Left lobe of liver (tissue), 2 donors: ENCODE data around the gene RSU1. TPM values are rescaled to one million over a fixed set of nuclear protein-coding genes. Genes with fewer than 3 reads are reported as not detected.

ENCODE experiments used
- ATAC-seq: fragments of 200-7000 bp; cut with Tn5 transposase; one replicate; pipeline ENCODE4 v1.9.1; 2020; ENCODE audit warnings: mild to moderate bottlenecking, moderate library complexity
- DNase-seq: peaks from one replicate; pipeline ENCODE4 v3.0.0-alpha.2; 2020; ENCODE audit warnings: low spot score
- total RNA-seq: library from RNA; stranded (reverse); gene quantifications from one replicate; pipeline ENCODE4 v1.2.1, GENCODE V29; 2021
- donor health status: DM: no; HTN: no; CAD: no; lungs with moderate emphysema.
- donor health status: DM: no; HTN: yes; CAD: no.

Gene RSU1
- total RNA-seq, 1 donor from 2014 or later = 22.6 TPM

GRCh38 chr10:16822726-16823360, 5.6 kb upstream of the RSU1 start:
- DNase-seq (no peak), ATAC-seq (no peak)

GRCh38 chr10:16822027-16822426, 4.8 kb upstream of the RSU1 start:
- no peak for DNase-seq

GRCh38 chr10:16820421-16820820, 3.2 kb upstream of the RSU1 start:
- no peak for DNase-seq
- no peak for ATAC-seq

More at GRCh38 chr10:16822027-16822426, 4.8 kb upstream of the RSU1 start:
- ATAC-seq = no peak

GRCh38 chr10:16820018-16820417, 2.8 kb upstream of the RSU1 start:
- no peak for DNase-seq

GRCh38 chr10:16819436-16819835, 2.2 kb upstream of the RSU1 start:
- DNase-seq (no peak), ATAC-seq (no peak)

More at GRCh38 chr10:16820018-16820417, 2.8 kb upstream of the RSU1 start:
- ATAC-seq = no peak

DNA sequence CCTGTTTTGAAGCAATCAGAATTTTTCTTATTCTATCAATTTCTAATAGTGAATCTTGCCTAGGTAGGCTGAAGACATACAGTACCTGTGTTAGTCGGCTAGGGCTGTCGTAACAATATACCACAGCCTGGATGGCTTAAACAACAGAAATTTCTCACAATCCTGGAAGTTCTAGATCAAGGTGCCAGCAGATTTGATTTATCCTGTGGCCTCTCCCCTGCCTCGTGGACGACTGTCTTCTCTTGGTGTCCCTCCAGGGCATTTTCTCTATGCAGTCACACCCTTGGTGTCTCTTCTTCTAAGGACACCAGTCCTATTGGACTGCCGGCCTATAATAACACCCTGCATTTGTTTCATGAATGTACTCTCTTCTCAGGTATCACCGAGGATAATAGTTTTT, 1.8 kb upstream of the RSU1 start:
- ATAC-seq (no peak), DNase-seq (no peak)

DNA sequence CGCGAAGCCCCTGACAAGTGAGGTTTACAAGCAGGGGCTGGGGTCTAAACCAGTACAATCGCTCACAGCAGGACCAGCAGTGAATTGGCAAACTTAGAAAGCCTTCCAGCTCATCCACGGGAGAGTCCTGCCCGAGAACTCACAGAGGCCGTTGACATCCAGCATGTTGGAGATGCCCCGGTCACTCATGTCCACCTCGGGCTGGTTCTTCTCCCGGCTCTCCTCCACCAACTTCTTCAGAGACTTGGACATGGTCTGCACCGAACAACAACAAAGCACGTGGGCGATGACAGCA, 447 bp downstream of the RSU1 start:
- DNase-seq (no peak), ATAC-seq (peak; percentile 21)

GRCh38 chr10:16816171-16816570, 1.1 kb downstream of the RSU1 start:
- ATAC-seq = no peak
- DNase-seq = no peak

DNA sequence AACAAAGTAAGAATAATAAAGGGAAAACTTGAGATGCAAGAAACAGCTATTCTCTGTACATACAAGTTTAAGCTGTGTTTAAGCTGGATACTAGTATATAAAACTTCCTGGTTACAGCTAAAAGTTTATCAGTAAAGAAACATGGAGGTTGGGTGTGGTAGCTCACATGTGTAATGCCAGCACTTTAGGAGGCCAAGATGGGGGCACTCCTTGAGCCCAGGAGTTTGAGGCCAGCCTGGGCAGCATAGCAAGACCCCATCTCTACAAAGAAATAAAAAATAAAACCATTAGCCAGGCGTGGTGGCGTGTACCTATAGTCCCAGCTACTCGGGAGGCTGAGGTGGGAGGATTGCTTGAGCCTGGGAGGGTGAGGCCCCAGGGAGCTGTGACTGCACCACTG, 3.2 kb downstream of the RSU1 start:
- ATAC-seq = no peak
- no peak for DNase-seq

DNA sequence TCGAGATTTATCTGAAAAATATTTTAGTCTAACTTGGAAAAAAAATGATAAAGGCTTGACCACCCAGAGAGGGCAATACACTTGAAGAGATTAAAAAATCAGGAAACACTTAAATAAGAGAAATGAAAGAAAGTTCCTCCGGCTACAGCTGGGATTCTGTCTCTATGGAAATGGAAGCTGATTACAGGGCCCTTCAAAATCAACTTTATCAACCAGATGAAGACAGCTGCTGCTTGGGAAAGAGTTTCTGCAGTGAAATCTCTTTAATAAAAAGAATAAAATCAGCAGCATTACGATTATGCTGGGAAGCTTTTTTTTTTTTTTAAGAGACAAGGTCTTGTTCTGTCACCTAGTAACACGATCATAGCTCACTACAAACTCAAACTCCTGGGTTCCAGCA, 4.5 kb downstream of the RSU1 start:
- ATAC-seq = no peak

GRCh38 chr10:16811765-16812164, 5.5 kb downstream of the RSU1 start:
- no peak for ATAC-seq
- DNase-seq = no peak

More for the DNA sequence above, 4.5 kb downstream of the RSU1 start:
- no peak for DNase-seq

DNA sequence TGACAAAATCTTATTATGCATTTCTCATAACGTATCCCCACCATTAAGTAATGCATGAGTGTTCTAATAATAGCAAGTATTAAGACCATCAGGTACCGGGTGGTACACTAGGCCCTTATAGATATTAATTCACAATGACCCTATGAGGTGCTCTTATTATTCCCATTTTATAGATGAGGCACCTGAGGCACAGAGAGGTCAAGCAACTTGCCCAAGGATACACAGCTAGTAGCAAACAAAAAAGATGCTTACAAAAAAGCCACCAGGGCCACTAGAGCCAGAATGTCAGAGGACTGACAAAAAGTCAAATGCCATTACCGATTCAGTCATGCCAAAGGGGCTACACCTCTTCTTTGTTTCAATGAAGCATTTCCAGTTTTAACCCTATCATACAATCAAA, 5.9 kb downstream of the RSU1 start:
- no peak for ATAC-seq
- DNase-seq = no peak

- DNase-seq (no peak), ATAC-seq (peak; percentile 73)
These were observed 8.0 kb downstream of the RSU1 start for GRCh38 chr10:16809074-16809718.

DNA sequence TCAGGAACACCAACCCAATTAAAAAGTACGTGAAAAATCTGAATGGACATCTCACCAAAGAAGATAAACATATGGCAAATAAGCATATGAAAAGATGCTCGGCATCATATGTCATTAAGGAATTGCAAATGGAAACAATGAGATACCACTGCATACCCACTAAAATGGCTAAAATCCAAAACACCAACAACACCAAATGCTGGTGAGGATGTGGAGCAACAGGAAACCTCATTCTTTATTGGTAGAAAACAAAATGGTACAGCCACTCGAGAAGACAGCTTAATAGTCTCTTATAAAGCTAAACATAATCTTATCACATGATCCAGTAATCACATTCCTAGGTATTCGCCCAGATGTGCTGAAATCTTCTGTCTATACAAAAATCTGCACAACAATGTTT, 13.1 kb downstream of the RSU1 start:
- ATAC-seq (no peak), DNase-seq (no peak)

DNA sequence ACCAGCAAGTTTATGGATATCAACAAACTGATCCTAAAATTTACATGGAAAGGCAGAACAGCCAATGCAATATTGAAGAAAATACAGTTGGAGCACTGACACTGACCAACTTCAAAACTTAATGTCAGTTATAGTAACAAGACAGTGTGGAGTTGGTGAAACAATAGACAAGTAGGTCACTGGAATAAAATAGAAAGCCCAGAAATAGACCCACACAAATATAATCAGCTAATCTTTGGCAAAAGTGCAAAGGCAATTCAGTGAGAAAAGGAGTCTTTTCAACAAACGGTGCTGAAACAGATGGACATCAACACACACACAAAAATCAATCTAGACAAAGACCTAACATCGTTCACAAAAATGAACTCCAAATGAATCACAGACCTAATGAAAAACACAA, 13.8 kb downstream of the RSU1 start:
- ATAC-seq = no peak
- no peak for DNase-seq

DNA sequence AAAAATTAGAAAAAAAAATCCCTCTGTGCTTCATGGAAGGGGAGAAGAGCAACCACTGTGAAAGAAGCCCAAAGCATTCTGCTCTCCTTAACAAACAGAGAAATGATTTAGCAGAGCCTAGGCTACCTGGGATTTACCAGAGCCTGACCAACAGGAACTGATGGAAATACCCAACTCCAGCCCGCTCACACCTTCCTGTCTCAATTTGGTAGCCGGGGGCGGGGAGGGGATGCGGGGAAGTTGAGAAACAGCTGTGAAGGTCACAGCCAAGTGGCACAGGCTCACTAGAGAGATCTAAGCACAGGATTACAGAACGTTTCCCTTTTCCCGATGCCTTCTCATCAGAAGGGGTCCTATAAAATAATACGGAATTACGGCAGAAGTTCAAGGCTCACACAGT, 17.6 kb downstream of the RSU1 start:
- no peak for ATAC-seq

DNA sequence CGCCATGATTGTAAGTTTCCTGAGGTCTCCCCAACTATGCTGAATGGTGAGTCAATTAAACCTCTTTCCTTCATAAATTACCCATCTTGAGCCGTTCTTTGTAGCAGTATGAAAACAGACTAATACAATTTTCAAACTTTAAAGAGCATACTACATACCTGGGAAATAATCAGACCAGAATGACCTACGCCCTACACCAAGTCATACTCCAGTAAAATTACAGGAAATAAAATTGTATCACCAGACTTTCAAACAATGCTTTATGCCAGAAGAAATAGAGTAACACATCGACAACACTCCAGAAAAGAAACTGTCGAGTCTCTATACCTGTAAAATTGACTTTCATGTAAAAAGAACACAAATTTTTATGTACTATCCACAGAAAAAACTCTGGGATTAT, 18.7 kb downstream of the RSU1 start:
- ATAC-seq (no peak), DNase-seq (no peak)

More for the DNA sequence above, 17.6 kb downstream of the RSU1 start:
- no peak for DNase-seq

- DNase-seq (no peak), ATAC-seq (no peak)
These were observed 21.7 kb downstream of the RSU1 start for GRCh38 chr10:16795410-16796073.

- DNase-seq (no peak), ATAC-seq (no peak)
These were observed 23.2 kb downstream of the RSU1 start for GRCh38 chr10:16794005-16794404.

DNA sequence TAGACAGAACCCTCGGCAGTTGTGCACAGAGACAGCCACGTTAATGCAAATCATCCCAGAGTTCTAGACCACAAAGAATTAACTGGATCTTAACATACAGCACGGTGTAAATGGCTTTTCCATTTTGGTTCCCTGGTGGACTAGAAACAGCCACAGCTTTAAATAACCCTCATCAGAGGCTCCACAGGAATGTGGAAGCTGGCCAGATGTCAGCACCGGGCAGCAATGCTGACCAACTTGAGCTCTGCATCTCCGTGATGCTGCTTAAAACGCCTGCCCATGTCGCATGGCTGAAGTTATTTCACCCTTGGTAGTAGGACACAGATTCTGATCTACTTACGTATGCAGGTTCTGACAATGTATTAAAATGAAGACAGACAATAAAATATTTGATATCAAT, 24.5 kb downstream of the RSU1 start:
- no peak for ATAC-seq
- DNase-seq = no peak

- ATAC-seq = no peak
- no peak for DNase-seq
These were observed 27.5 kb downstream of the RSU1 start for GRCh38 chr10:16789765-16790164.

- ATAC-seq (no peak), DNase-seq (no peak)
These were observed 28.0 kb downstream of the RSU1 start for GRCh38 chr10:16789261-16789660.

GRCh38 chr10:16788778-16789177, 28.4 kb downstream of the RSU1 start:
- ATAC-seq (no peak), DNase-seq (no peak)
